Esophagus mucosa (tissue), 1 donor: ENCODE data around the gene SCN1B. TPM values are rescaled to one million over a fixed set of nuclear protein-coding genes. Genes with fewer than 3 reads are reported as not detected.
"Not testable (repeated sequence)": the region's sequence is repeated elsewhere in the genome, so short reads cannot be mapped to it uniquely, and the experiment has no call there.

Experiments used
- ATAC-seq: fragments of 200-7000 bp; cut with Tn5 transposase; one replicate; pipeline ENCODE4 v1.9.1; 2020
- total RNA-seq: library from RNA; stranded (reverse); gene quantifications from one replicate; pipeline ENCODE4 v1.2.4, GENCODE V29; 2023
- donor health status: DM: yes; HTN: yes; CAD: no.

Gene SCN1B
- total RNA-seq, 1 donor from 2014 or later: 0.88 TPM

- no peak for ATAC-seq
Measured at GRCh38 chr19:35037716-35038622, 7.7 kb downstream of the SCN1B start.

GRCh38 chr19:35038623-35039512 is 8.6 kb downstream of the SCN1B start:
- no peak for ATAC-seq

GRCh38 chr19:35039881-35040825 is 9.9 kb downstream of the SCN1B start:
- ATAC-seq: no peak

- peak; percentile 34 for ATAC-seq
Measured at GRCh38 chr19:35040826-35041547, 10.7 kb downstream of the SCN1B start.

GRCh38 chr19:35041548-35042055 is 11.3 kb downstream of the SCN1B start, which contains the start of gene HPN:
TSS of gene HPN (plus strand) at chr19:35041721. CDS start at chr19:35042507, 786 bp downstream.
- no peak for ATAC-seq

GRCh38 chr19:35042056-35042730 is 11.9 kb downstream of the SCN1B start:
- ATAC-seq: no peak

- ATAC-seq: no peak
Measured at GRCh38 chr19:35042954-35043604, 12.8 kb downstream of the SCN1B start.

GRCh38 chr19:35043906-35044305 is 13.6 kb downstream of the SCN1B start:
- ATAC-seq: no peak

- peak; percentile 43 for ATAC-seq
Measured at GRCh38 chr19:35044317-35045117, 14.2 kb downstream of the SCN1B start.

- peak; percentile 67 for ATAC-seq
Measured at GRCh38 chr19:35045667-35046300, 15.5 kb downstream of the SCN1B start.

- ATAC-seq: no peak
Measured at GRCh38 chr19:35046461-35046860, 16.2 kb downstream of the SCN1B start.

- ATAC-seq: peak; percentile 4
Measured at GRCh38 chr19:35048911-35049411, 18.7 kb downstream of the SCN1B start.

- no peak for ATAC-seq
Measured at GRCh38 chr19:35049456-35049855, 19.2 kb downstream of the SCN1B start.

GRCh38 chr19:35050662-35051061 is 20.4 kb downstream of the SCN1B start:
- ATAC-seq: not testable (repeated sequence)

GRCh38 chr19:35051268-35051667 is 21.0 kb downstream of the SCN1B start:
- not testable (repeated sequence) for ATAC-seq

GRCh38 chr19:35051796-35052195 is 21.5 kb downstream of the SCN1B start:
- no peak for ATAC-seq

- no peak for ATAC-seq
Measured at GRCh38 chr19:35052599-35053190, 22.4 kb downstream of the SCN1B start.
